Common myeloid progenitor, CD34-positive (primary cell): ENCODE results near the gene ZNF200.
"Not testable (repeated sequence)": the region's sequence is repeated elsewhere in the genome, so short reads cannot be mapped to it uniquely, and the experiment has no call there.

Experiments used
- CTCF ChIA-PET: fragments of 350-600 bp; sonication (Branson Sonifier 250); formaldehyde crosslinking; loops from one replicate; lab custom pipeline; 2021; ENCODE audit warnings: antibody characterized with exemption; lab: Charles Lee
- POLR2A ChIA-PET: fragments of 350-600 bp; sonication (Branson Sonifier 250); formaldehyde crosslinking; loops from one replicate; lab custom pipeline; 2021; ENCODE audit warnings: antibody characterized with exemption; lab: Charles Lee
- DNase-seq, 3 donors: peaks; one replicate each; pipeline versions ENCODE4 v3.0.0 to v3.0.0-alpha.2; 2013
- H3K27ac ChIP-seq, 2 experiments: 1 replicate in 1 of 2; 2 replicates in 1 of 2; pipeline ENCODE4 v1.7.0; 2013; ENCODE audit warnings: inconsistent platforms in 2 of 2, low read length in 2 of 2, mild to moderate bottlenecking in 2 of 2, low read depth in 1 of 2, moderate library complexity in 1 of 2; ENCODE audit not compliant: severe bottlenecking in 2 of 2, insufficient read depth in 1 of 2, poor library complexity in 1 of 2
- H3K27me3 ChIP-seq, 5 experiments: replicated peaks in 2 of 5; 1 replicate in 3 of 5; 2 replicates in 2 of 5; pipeline versions ENCODE4 v1.6.1 to v1.7.0; 2013; ENCODE audit warnings: low read length in 4 of 5, mild to moderate bottlenecking in 2 of 5, moderate library complexity in 2 of 5, inconsistent platforms in 1 of 5; ENCODE audit not compliant: insufficient read depth in 5 of 5, control insufficient read depth in 4 of 5
- H3K36me3 ChIP-seq, 4 experiments: 1 replicate in 2 of 4; 2 replicates in 2 of 4; pipeline versions ENCODE4 v1.6.1 to v1.7.0; 2013; ENCODE audit warnings: low read length in 3 of 4, control low read depth in 1 of 4, mild to moderate bottlenecking in 1 of 4; ENCODE audit not compliant: control insufficient read depth in 4 of 4, insufficient read depth in 4 of 4
- H3K4me1 ChIP-seq, 4 experiments: 1 replicate in 3 of 4; 2 replicates in 1 of 4; pipeline versions ENCODE4 v1.6.1 to v1.7.1; 2013; ENCODE audit warnings: low read length in 3 of 4, mild to moderate bottlenecking in 3 of 4, control low read depth in 1 of 4, inconsistent platforms in 1 of 4, moderate library complexity in 1 of 4; ENCODE audit not compliant: control insufficient read depth in 4 of 4, insufficient read depth in 4 of 4; ENCODE audit errors: control extremely low read depth in 1 of 4
- H3K4me3 ChIP-seq, 7 experiments: 1 replicate in 4 of 7; 2 replicates in 3 of 7; pipeline versions ENCODE4 v1.5.1 to v1.7.0; 2013; ENCODE audit warnings: mild to moderate bottlenecking in 7 of 7, low read length in 6 of 7, moderate library complexity in 6 of 7, inconsistent platforms in 2 of 7, low read depth in 2 of 7, control low read depth in 1 of 7; ENCODE audit not compliant: insufficient read depth in 4 of 7, control insufficient read depth in 1 of 7; ENCODE audit errors: extremely low read depth in 1 of 7
- H3K9me3 ChIP-seq, 5 experiments: 1 replicate in 4 of 5; 2 replicates in 1 of 5; pipeline versions ENCODE4 v1.6.1 to v1.7.1; 2013; ENCODE audit warnings: low read length in 4 of 5, mild to moderate bottlenecking in 2 of 5, inconsistent platforms in 1 of 5, low read depth in 1 of 5, moderate library complexity in 1 of 5; ENCODE audit not compliant: control insufficient read depth in 4 of 5, insufficient read depth in 2 of 5; ENCODE audit errors: control extremely low read depth in 1 of 5
- WGBS: methylation state at CpG from one replicate; pipeline ENCODE4 v1.1.5; 2013; ENCODE audit not compliant: insufficient coverage; 5-methylcytosine and 5-hydroxymethylcytosine counted together

Gene ZNF200

DNA sequence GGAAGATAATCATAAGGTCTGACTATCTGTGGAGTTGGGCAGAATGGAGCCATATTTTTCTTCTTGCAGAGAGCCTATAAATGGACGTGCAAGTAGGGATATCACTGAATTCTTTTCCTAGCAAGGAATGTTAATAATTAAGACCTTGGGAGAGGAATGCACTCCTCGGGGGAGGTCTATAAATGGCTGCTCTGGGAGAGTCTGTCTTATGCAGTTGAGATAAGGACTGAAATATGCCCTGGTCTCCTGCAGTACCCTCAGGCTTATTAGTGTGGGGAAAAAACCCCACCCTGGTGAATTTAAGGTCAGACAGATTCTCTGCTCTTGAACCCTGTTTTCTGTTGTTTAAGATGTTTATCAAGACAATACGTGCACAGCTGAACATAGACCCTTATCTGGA, 29.0 kb downstream of the ZNF200 start:
- CTCF ChIA-PET = not testable (repeated sequence)

GRCh38 chr16:3202903-3203539, 31.9 kb downstream of the ZNF200 start:
- POLR2A ChIA-PET = no interaction called here
- H3K36me3 ChIP-seq = no peaks in the 10 kb centered on the region
- no peak overlapping the region for H3K27ac ChIP-seq
- H3K4me1 ChIP-seq = no peaks in the 10 kb centered on the region
- no peak overlapping the region for H3K4me3 ChIP-seq
- peaks cover 3 to 46% (median 9%) of the 10 kb centered on the region in 5 experiments for H3K9me3 ChIP-seq
- peaks cover 0 to 41% (median 4%) of the 10 kb centered on the region in 5 experiments for H3K27me3 ChIP-seq
- 78% methylated on average over 5 of the region's 6 CpGs for WGBS
- CTCF ChIA-PET = interaction anchor here (1.3 kb wide), 1 partner anchor 9 kb away, joined by 4 read pairs; no protein-coding TSS in a partner anchor
- no peak for DNase-seq

More for the DNA sequence above, 29.0 kb downstream of the ZNF200 start:
- WGBS = 55% methylated on average over 3 of the region's 3 CpGs
- peaks cover 0 to 46% (median 11%) of the 10 kb centered on the region in 5 experiments for H3K9me3 ChIP-seq
- H3K36me3 ChIP-seq, H3K4me1 ChIP-seq, H3K27ac ChIP-seq, H3K4me3 ChIP-seq, POLR2A ChIA-PET: not testable (repeated sequence)
- peaks cover 0 to 23% (median 2%) of the 10 kb centered on the region in 5 experiments for H3K27me3 ChIP-seq
- peak in 1 of 3 donors; percentile 29 for DNase-seq

- no peak overlapping the region for H3K4me3 ChIP-seq
- CTCF ChIA-PET = no interaction called here
- no peaks in the 10 kb centered on the region for H3K4me1 ChIP-seq
- peaks cover 3 to 69% (median 10%) of the 10 kb centered on the region in 5 experiments for H3K27me3 ChIP-seq
- H3K36me3 ChIP-seq = no peaks in the 10 kb centered on the region
- POLR2A ChIA-PET = interaction anchor here (0.6 kb wide), 1 partner anchor 230 kb away, joined by 3 read pairs; no protein-coding TSS in a partner anchor
- H3K9me3 ChIP-seq = peaks cover 2 to 15% (median 3%) of the 10 kb centered on the region in 5 experiments
- no peak for DNase-seq
- H3K27ac ChIP-seq = no peak overlapping the region
- 89% methylated on average over 7 of the region's 13 CpGs for WGBS
Measured at GRCh38 chr16:3198334-3199072, 36.5 kb downstream of the ZNF200 start.

DNA sequence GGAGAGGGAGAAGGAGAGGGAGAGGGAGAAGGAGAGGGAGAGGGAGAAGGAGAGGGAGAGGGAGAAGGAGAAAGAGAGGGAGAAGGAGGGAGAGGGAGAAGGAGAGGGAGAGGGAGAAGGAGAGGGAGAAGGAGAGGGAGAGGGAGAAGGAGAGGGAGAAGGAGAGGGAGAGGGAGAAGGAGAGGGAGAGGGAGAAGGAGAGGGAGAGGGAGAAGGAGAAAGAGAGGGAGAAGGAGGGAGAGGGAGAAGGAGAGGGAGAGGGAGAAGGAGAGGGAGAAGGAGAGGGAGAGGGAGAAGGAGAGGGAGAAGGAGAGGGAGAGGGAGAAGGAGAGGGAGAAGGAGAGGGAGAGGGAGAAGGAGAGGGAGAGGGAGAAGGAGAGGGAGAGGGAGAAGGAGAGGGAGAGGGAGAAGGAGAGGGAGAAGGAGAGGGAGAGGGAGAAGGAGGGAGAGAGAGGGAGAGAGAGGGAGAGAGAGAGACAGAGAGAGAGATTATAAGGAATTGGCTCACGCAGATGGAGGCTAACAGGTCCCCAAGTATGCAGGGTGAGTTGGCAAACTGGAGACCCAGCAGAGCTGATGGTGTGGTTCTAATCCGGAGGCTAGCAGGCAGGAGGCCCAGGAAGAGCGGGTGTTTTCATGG, 37.1 kb downstream of the ZNF200 start:
- H3K4me3 ChIP-seq, H3K4me1 ChIP-seq, CTCF ChIA-PET, POLR2A ChIA-PET, H3K27ac ChIP-seq, DNase-seq, H3K36me3 ChIP-seq: not testable (repeated sequence)
- H3K9me3 ChIP-seq = peaks cover 3 to 17% (median 10%) of the 10 kb centered on the region in 5 experiments
- WGBS = 77% methylated on average over 3 of the region's 3 CpGs
- H3K27me3 ChIP-seq = peaks cover 3 to 72% (median 14%) of the 10 kb centered on the region in 5 experiments

DNA sequence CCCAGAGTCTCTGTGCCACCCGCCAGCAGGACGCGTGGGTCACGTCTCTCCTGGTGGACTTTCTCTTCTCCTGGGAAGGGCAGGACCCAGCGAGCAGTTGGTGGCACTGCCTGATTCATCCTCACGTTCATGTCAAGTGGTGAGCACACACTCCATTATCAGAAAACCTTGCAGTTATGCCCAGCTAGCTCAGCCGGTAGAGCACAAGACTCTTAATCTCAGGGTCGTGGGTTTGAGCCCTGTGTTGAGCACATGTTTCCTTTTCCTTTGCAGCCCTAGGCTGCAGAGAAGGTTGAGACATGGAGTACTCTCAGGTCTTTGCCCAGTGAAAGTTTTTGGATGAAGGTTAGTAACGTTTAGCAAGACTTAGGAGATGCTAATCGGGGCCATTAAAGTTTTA, 39.0 kb downstream of the ZNF200 start:
- H3K36me3 ChIP-seq = no peaks in the 10 kb centered on the region
- no peak overlapping the region for H3K27ac ChIP-seq
- CTCF ChIA-PET = no interaction called here
- peaks cover 3 to 82% (median 26%) of the 10 kb centered on the region in 5 experiments for H3K27me3 ChIP-seq
- H3K4me1 ChIP-seq = peaks cover 0 to 6% (median 0%) of the 10 kb centered on the region in 4 experiments
- H3K4me3 ChIP-seq = no peak overlapping the region
- no peak for DNase-seq
- WGBS = 72% methylated on average over 8 of the region's 10 CpGs
- H3K9me3 ChIP-seq = peaks cover 3 to 20% (median 15%) of the 10 kb centered on the region in 5 experiments
- POLR2A ChIA-PET = interaction anchor here (0.6 kb wide), 1 partner anchor 255 kb away, joined by 3 read pairs; no protein-coding TSS in a partner anchor

- Histone ChIP-seq H3K4me1 (peaks cover 0 to 15% (median 0%) of the 10 kb centered on the region in 4 experiments), H3K9me3 (peaks cover 0 to 22% (median 13%) of the 10 kb centered on the region in 5 experiments), H3K27ac (no peak overlapping the region), H3K4me3 (no peak overlapping the region), H3K36me3 (no peaks in the 10 kb centered on the region), H3K27me3 (peaks cover 3 to 89% (median 36%) of the 10 kb centered on the region in 5 experiments)
- POLR2A ChIA-PET = no interaction called here
- CTCF ChIA-PET = no interaction called here
- DNase-seq = no peak
- WGBS = 89% methylated on average over 16 of the region's 20 CpGs
Measured at GRCh38 chr16:3194792-3195191, 40.2 kb downstream of the ZNF200 start.
